H1 (cell line): ENCODE data around the gene TNS3. TPM values are rescaled to one million over a fixed set of nuclear protein-coding genes. Genes with fewer than 3 reads are reported as not detected.

Experiments used
- CHD7 ChIP-seq: fragments of 300-600 bp; sonication (generic); IDR thresholded peaks from 2 replicates; pipeline ENCODE4 v1.7.1; 2012; ENCODE audit warnings: low read length, moderate library complexity, mild to moderate bottlenecking, inconsistent platforms; ENCODE audit not compliant: insufficient replicate concordance
- SRF ChIP-seq: IDR thresholded peaks from 2 replicates; pipeline ENCODE4 v1.6.1; 2011; ENCODE audit warnings: mild to moderate bottlenecking, low read depth, low read length, moderate library complexity
- polyA plus RNA-seq, 7 experiments: library from polyadenylated mRNA; depleted of rRNA in 3 of 7; stranded (reverse) in 5 of 7; unstranded in 2 of 7; fragments of >200 nt in 5 of 7; fragments of 200-250 nt in 2 of 7; gene quantifications; 1 replicate in 5 of 7; 2 replicates in 1 of 7; 4 replicates in 1 of 7; pipeline versions ENCODE4 v1.2.1 to v1.2.3, GENCODE V29; 2011 to 2013; ENCODE audit warnings: missing spikeins in 2 of 7, mixed read lengths in 2 of 7
- total RNA-seq: library from RNA; stranded (reverse); fragmentation: NEBNext Ultra II Directional; extraction: Animal tissue kit (Norgen Biotek cat#: 25700); gene quantifications from 2 replicates; pipeline ENCODE4 v1.2.1, GENCODE V29; 2021

Gene TNS3
- total and polyA plus RNA-seq, 2 of the 8 experiments (the other 6 are each of a cell fraction or from before 2014, with no cell fraction given): 11.9 to 24.2 TPM

GRCh38 chr7:47273974-47274766 is 307.7 kb downstream of the TNS3 start (continued):
- TF ChIP-seq CHD7 (no peak), SRF (no peak)
